Measurements from ENCODE around the gene TPPP2.

The TPPP2 gene

DNA sequence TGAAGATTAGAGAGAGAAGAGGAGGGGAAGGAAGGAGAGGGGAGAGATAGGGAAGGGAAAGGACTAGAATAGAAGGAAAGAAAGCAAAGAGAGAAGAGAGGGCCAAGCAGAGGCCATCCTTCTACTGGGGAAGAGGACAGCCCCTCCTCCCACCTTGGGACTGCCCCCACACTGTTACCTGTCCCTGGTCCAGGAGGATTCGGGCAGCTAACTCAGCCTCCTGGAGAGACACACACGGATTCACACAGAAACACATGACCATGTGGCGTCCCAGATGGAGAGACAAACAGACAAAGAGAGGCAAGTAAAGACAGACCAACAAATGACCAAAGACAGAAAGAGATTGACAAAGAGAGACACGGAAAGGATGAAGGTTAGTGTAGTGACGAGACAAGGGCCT, 7.3 kb upstream of the TPPP2 start:
- no peak overlapping the region for H3K4me3 ChIP-seq (ENCODE audit: low read length, poor library complexity, severe bottlenecking)
- H3K9me3 ChIP-seq (ENCODE audit: insufficient read depth, low read depth, low read length), result no peaks in the 10 kb centered on the region
- no peaks in the 10 kb centered on the region for H3K36me3 ChIP-seq (ENCODE audit: insufficient read depth, low read length)
- H3K27me3 ChIP-seq (ENCODE audit: insufficient read depth, low read length, poor library complexity, severe bottlenecking), result no peaks in the 10 kb centered on the region
- H2AFZ ChIP-seq (ENCODE audit: low read length), result no peak overlapping the region
- 0 out of 2 replicates have a peak, but pooled peaks cover 5% of the 10 kb centered on the region for H3K79me2 ChIP-seq (ENCODE audit: insufficient read depth, low read length)
- no peak for TF ChIP-seq EZH2phosphoT487 (IDR thresholded peaks at IDR 0.05; ENCODE audit: borderline replicate concordance)
- TF ChIP-seq, protein P1, sequence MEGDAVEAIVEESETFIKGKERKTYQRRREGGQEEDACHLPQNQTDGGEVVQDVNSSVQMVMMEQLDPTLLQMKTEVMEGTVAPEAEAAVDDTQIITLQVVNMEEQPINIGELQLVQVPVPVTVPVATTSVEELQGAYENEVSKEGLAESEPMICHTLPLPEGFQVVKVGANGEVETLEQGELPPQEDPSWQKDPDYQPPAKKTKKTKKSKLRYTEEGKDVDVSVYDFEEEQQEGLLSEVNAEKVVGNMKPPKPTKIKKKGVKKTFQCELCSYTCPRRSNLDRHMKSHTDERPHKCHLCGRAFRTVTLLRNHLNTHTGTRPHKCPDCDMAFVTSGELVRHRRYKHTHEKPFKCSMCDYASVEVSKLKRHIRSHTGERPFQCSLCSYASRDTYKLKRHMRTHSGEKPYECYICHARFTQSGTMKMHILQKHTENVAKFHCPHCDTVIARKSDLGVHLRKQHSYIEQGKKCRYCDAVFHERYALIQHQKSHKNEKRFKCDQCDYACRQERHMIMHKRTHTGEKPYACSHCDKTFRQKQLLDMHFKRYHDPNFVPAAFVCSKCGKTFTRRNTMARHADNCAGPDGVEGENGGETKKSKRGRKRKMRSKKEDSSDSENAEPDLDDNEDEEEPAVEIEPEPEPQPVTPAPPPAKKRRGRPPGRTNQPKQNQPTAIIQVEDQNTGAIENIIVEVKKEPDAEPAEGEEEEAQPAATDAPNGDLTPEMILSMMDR (conservative IDR thresholded peaks at IDR 0.05; ENCODE audit: low read length), result no peak
- H3F3A ChIP-seq (ENCODE audit: low read depth), result no peaks in the 10 kb centered on the region
- H3K4me1 ChIP-seq (ENCODE audit: insufficient read depth, low read length, poor library complexity, severe bottlenecking), result peaks cover 11% of the 10 kb centered on the region
- no peaks in the 10 kb centered on the region for H4K20me1 ChIP-seq (ENCODE audit: insufficient read depth, low read length, poor library complexity, severe bottlenecking)
- H3K4me2 ChIP-seq (ENCODE audit: low read depth, low read length, poor library complexity, severe bottlenecking), result no peak overlapping the region
- no peaks in the 10 kb centered on the region for H3K9me2 ChIP-seq (replicated peaks; ENCODE audit: low read depth, low read length)
- H3K9ac ChIP-seq (ENCODE audit: low read depth, low read length, poor library complexity, severe bottlenecking), result no peak overlapping the region

DNA sequence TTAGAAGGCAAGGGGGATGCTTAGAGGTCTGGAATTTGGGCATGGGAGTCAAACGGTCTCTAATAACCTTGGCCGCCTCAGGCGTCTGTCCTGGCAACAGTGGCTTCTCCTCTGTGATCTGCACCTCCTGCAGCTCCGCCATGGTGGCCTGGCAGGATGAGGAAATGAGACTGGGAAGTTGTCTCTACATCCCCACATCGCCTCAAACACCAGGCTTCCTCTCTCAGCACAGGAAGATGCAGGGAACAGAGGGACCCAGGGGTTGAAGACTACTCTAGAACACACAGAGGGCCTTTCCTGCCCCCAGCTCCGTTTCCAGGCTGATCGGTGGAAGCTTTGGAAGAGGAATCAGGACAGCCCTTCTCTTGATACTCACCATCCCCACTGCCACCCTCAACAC, 6.8 kb upstream of the TPPP2 start:
- Histone ChIP-seq H3K4me2 (ENCODE audit: low read depth, low read length, poor library complexity, severe bottlenecking) (peak overlapping the region; percentile 89), H4K20me1 (ENCODE audit: insufficient read depth, low read length, poor library complexity, severe bottlenecking) (no peaks in the 10 kb centered on the region), H3K9me2 (replicated peaks; ENCODE audit: low read depth, low read length) (no peaks in the 10 kb centered on the region), H3F3A (ENCODE audit: low read depth) (no peaks in the 10 kb centered on the region), H3K36me3 (ENCODE audit: insufficient read depth, low read length) (no peaks in the 10 kb centered on the region), H3K9ac (ENCODE audit: low read depth, low read length, poor library complexity, severe bottlenecking) (no peak overlapping the region), H3K4me1 (ENCODE audit: insufficient read depth, low read length, poor library complexity, severe bottlenecking) (peaks cover 11% of the 10 kb centered on the region), H3K27me3 (ENCODE audit: insufficient read depth, low read length, poor library complexity, severe bottlenecking) (no peaks in the 10 kb centered on the region), H3K9me3 (ENCODE audit: insufficient read depth, low read depth, low read length) (no peaks in the 10 kb centered on the region), H3K79me2 (ENCODE audit: insufficient read depth, low read length) (0 out of 2 replicates have a peak, but pooled peaks cover 5% of the 10 kb centered on the region), H3K4me3 (ENCODE audit: low read length, poor library complexity, severe bottlenecking) (no peak overlapping the region), H2AFZ (ENCODE audit: low read length) (no peak overlapping the region)
- TF ChIP-seq, protein P1 (conservative IDR thresholded peaks at IDR 0.05; ENCODE audit: low read length), result no peak
- TF ChIP-seq EZH2phosphoT487 (IDR thresholded peaks at IDR 0.05; ENCODE audit: borderline replicate concordance), result no peak

DNA sequence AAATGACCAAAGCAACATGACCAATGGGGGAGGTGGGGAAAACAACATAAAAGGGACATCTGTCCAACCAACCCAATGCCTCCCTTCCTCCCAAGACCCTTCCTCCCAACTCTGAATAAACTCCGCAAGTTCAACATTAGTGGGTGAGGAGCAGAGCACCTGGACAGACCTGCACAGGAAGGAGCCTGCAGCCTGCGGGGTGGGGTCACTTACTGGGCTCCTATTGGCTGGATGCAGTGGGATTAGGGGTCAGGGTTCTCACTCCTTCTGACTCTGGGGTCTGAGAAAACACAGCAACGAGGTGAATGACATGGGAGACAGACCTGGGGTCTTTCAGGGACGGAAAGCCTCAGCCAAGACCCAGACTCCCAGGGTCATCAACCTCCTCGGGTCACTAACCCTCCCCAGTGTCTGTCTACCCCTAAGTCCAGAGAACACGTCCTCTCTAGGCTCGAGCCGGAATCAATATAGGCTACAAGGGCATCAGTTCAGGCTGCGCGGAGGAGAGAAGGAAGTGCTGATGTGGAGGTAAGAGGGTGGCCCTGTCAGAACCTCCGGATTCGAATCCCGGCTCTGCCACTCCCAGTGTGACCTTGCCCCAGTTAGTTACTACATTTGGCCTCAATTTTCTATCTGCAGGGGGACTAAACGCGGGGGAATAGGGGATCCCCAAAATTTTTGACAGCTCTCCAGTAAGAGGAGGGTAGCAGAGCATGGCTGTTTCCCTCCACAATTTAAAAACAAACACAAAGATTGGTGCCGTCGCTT, 6.0 kb upstream of the TPPP2 start:
- TF ChIP-seq, protein P1 (conservative IDR thresholded peaks at IDR 0.05; ENCODE audit: low read length), result no peak
- TF ChIP-seq EZH2phosphoT487 (IDR thresholded peaks at IDR 0.05; ENCODE audit: borderline replicate concordance), result no peak
- H3K36me3 ChIP-seq (ENCODE audit: insufficient read depth, low read length), result no peaks in the 10 kb centered on the region
- H3K4me1 ChIP-seq (ENCODE audit: insufficient read depth, low read length, poor library complexity, severe bottlenecking), result peaks cover 11% of the 10 kb centered on the region
- peak overlapping the region; percentile 87 for H2AFZ ChIP-seq (ENCODE audit: low read length)
- 0 out of 2 replicates have a peak, but pooled peaks cover 5% of the 10 kb centered on the region for H3K79me2 ChIP-seq (ENCODE audit: insufficient read depth, low read length)
- no peaks in the 10 kb centered on the region for H3K9me3 ChIP-seq (ENCODE audit: insufficient read depth, low read depth, low read length)
- peak overlapping the region; percentile 88 for H3K4me3 ChIP-seq (ENCODE audit: low read length, poor library complexity, severe bottlenecking)
- H3K27me3 ChIP-seq (ENCODE audit: insufficient read depth, low read length, poor library complexity, severe bottlenecking), result no peaks in the 10 kb centered on the region
- no peaks in the 10 kb centered on the region for H3F3A ChIP-seq (ENCODE audit: low read depth)
- H4K20me1 ChIP-seq (ENCODE audit: insufficient read depth, low read length, poor library complexity, severe bottlenecking), result no peaks in the 10 kb centered on the region
- H3K9ac ChIP-seq (ENCODE audit: low read depth, low read length, poor library complexity, severe bottlenecking), result peak overlapping the region; percentile 84
- H3K4me2 ChIP-seq (ENCODE audit: low read depth, low read length, poor library complexity, severe bottlenecking), result peak overlapping the region; percentile 89
- H3K9me2 ChIP-seq (replicated peaks; ENCODE audit: low read depth, low read length), result no peaks in the 10 kb centered on the region
